Liver (tissue), 9 donors: ENCODE results near the gene ETDC. TPM values are rescaled to one million over a fixed set of nuclear protein-coding genes. Genes with fewer than 3 reads are reported as not detected.

Experiments used
- DNase-seq: peaks from one replicate; pipeline ENCODE4 v3.0.0-alpha.2; 2017; ENCODE audit warnings: low spot score
- H3K27ac ChIP-seq, 2 donors: one replicate each; pipeline ENCODE4 v1.7.0; 2013; ENCODE audit warnings: inconsistent platforms in 2 of 2, low read length in 2 of 2, control low read depth in 1 of 2, low read depth in 1 of 2, mild to moderate bottlenecking in 1 of 2
- H3K27me3 ChIP-seq, 4 donors: one replicate each; pipeline versions ENCODE4 v1.6.1 to v1.7.0; 2013; ENCODE audit warnings: low read length in 3 of 4, inconsistent platforms in 1 of 4, mild to moderate bottlenecking in 1 of 4, moderate library complexity in 1 of 4; ENCODE audit not compliant: control insufficient read depth in 4 of 4, insufficient read depth in 4 of 4
- H3K36me3 ChIP-seq, 4 donors: one replicate each; pipeline versions ENCODE4 v1.6.1 to v1.7.0; 2013; ENCODE audit warnings: low read length in 3 of 4, mild to moderate bottlenecking in 3 of 4, low read depth in 1 of 4, moderate library complexity in 1 of 4; ENCODE audit not compliant: control insufficient read depth in 4 of 4, insufficient read depth in 3 of 4
- H3K4me1 ChIP-seq, 4 donors: one replicate each; pipeline versions ENCODE4 v1.6.1 to v1.7.0; 2013; ENCODE audit warnings: low read length in 3 of 4, mild to moderate bottlenecking in 3 of 4, moderate library complexity in 1 of 4; ENCODE audit not compliant: control insufficient read depth in 4 of 4, insufficient read depth in 4 of 4
- H3K4me3 ChIP-seq, 3 donors: one replicate each; pipeline versions ENCODE4 v1.6.1 to v1.7.0; 2013; ENCODE audit warnings: low read length in 3 of 3, control low read depth in 1 of 3, low read depth in 1 of 3, mild to moderate bottlenecking in 1 of 3
- H3K9ac ChIP-seq, 2 donors: one replicate each; pipeline ENCODE4 v1.7.0; 2013; ENCODE audit warnings: low read length in 2 of 2, mild to moderate bottlenecking in 2 of 2, moderate library complexity in 2 of 2, control low read depth in 1 of 2, low read depth in 1 of 2
- H3K9me3 ChIP-seq, 4 donors: one replicate each; pipeline versions ENCODE4 v1.6.1 to v1.7.0; 2013; ENCODE audit warnings: low read length in 3 of 4; ENCODE audit not compliant: control insufficient read depth in 4 of 4
- CTCF ChIP-seq: fragments of 150-350 bp; IDR thresholded peaks from 2 replicates; pipeline ENCODE4 v1.5.1; 2017; ENCODE audit warnings: improper control_type of control experiment, low read depth, low read length; ENCODE audit not compliant: missing input control
- EGR1 ChIP-seq, 2 donors: IDR thresholded peaks; 2 replicates each; pipeline ENCODE4 v1.6.1; 2016 to 2018; ENCODE audit warnings: antibody characterized with exemption in 2 of 2, low read depth in 2 of 2
- FOXA1 ChIP-seq: IDR thresholded peaks from 2 replicates; pipeline ENCODE4 v1.6.1; 2016; ENCODE audit warnings: antibody characterized with exemption
- FOXA2 ChIP-seq: IDR thresholded peaks from 2 replicates; pipeline ENCODE4 v1.6.1; 2016; ENCODE audit warnings: antibody characterized with exemption
- GABPA ChIP-seq, 2 donors: IDR thresholded peaks in 1 of 2; conservative IDR thresholded peaks in 1 of 2; 2 replicates each; pipeline ENCODE4 v1.6.1; 2016; ENCODE audit warnings: antibody characterized with exemption in 2 of 2, mild to moderate bottlenecking in 1 of 2, moderate library complexity in 1 of 2
- HNF4A ChIP-seq, 2 donors: conservative IDR thresholded peaks; 2 replicates each; pipeline ENCODE4 v1.6.1; 2016; ENCODE audit warnings: antibody characterized with exemption in 2 of 2, mild to moderate bottlenecking in 2 of 2
- HNF4G ChIP-seq: IDR thresholded peaks from 2 replicates; pipeline ENCODE4 v1.6.1; 2016; ENCODE audit warnings: antibody characterized with exemption
- JUND ChIP-seq, 2 donors: IDR thresholded peaks; 2 replicates each; pipeline ENCODE4 v1.6.1; 2016; ENCODE audit warnings: antibody characterized with exemption in 2 of 2
- MAX ChIP-seq: IDR thresholded peaks from 2 replicates; pipeline ENCODE4 v1.6.1; 2016; ENCODE audit warnings: antibody characterized with exemption
- NR2F2 ChIP-seq: IDR thresholded peaks from 2 replicates; pipeline ENCODE4 v1.6.1; 2016; ENCODE audit warnings: antibody characterized with exemption
- RAD21 ChIP-seq, 2 donors: IDR thresholded peaks; 2 replicates each; pipeline ENCODE4 v1.6.1; 2016; ENCODE audit warnings: antibody characterized with exemption in 2 of 2, mild to moderate bottlenecking in 2 of 2
- RXRA ChIP-seq, 2 donors: IDR thresholded peaks; 2 replicates each; pipeline ENCODE4 v1.6.1; 2017 to 2018; ENCODE audit warnings: antibody characterized with exemption in 2 of 2, mild to moderate bottlenecking in 1 of 2
- SP1 ChIP-seq: IDR thresholded peaks from 2 replicates; pipeline ENCODE4 v1.6.1; 2018; ENCODE audit warnings: antibody characterized with exemption, mild to moderate bottlenecking
- TAF1 ChIP-seq: conservative IDR thresholded peaks from 2 replicates; pipeline ENCODE4 v1.6.1; 2016; ENCODE audit warnings: antibody characterized with exemption, mild to moderate bottlenecking
- YY1 ChIP-seq: IDR thresholded peaks from 2 replicates; pipeline ENCODE4 v1.6.1; 2016; ENCODE audit warnings: antibody characterized with exemption, mild to moderate bottlenecking
- WGBS: extraction: QIAGEN DNeasy Blood & Tissue Kit; methylation state at CpG from one replicate; pipeline ENCODE4 v1.1.7; 2013; 5-methylcytosine and 5-hydroxymethylcytosine counted together
- polyA plus RNA-seq, 2 donors: library from polyadenylated mRNA; stranded (reverse) in 1 of 2; unstranded in 1 of 2; fragments of 200-250 nt in 1 of 2; fragments of >200 nt in 1 of 2; fragmentation: Nextera tagmentation in 1 of 2; extraction: Ambion mirVana in 1 of 2; gene quantifications; one replicate each; pipeline versions ENCODE4 v1.2.1 to v1.2.3, GENCODE V29; 2013 to 2015
- total RNA-seq, 2 donors: library from RNA; depleted of rRNA; stranded (reverse); fragments of >200 nt; gene quantifications; one replicate each; pipeline ENCODE4 v1.2.3, GENCODE V29; 2014
- TF ChIP-seq, protein P1 (sequence below): IDR thresholded peaks from 2 replicates; pipeline ENCODE4 v1.6.1; 2016; ENCODE audit warnings: antibody characterized with exemption, mild to moderate bottlenecking
- TF ChIP-seq, protein P2 (sequence below): IDR thresholded peaks from 2 replicates; pipeline ENCODE4 v1.6.1; 2016; ENCODE audit warnings: antibody characterized with exemption
- donor health status: healthy.
- donor health status: healthy.
- donor health status: healthy.
- donor health status: healthy.
- donor health status: healthy.

Gene ETDC
- total and polyA plus RNA-seq, 4 donors = not detected

GRCh38 chrX:135308345-135308855, 880 bp upstream of the ETDC start:
- H3K27ac ChIP-seq = no peak overlapping the region
- TF ChIP-seq EGR1 (IDR thresholded peaks at IDR 0.05; ENCODE audit: low read depth in 2 of 2) = no peak
- no peak for TF ChIP-seq NR2F2
- TF ChIP-seq RXRA (IDR thresholded peaks at IDR 0.05) = no peak
- TF ChIP-seq, protein P1, sequence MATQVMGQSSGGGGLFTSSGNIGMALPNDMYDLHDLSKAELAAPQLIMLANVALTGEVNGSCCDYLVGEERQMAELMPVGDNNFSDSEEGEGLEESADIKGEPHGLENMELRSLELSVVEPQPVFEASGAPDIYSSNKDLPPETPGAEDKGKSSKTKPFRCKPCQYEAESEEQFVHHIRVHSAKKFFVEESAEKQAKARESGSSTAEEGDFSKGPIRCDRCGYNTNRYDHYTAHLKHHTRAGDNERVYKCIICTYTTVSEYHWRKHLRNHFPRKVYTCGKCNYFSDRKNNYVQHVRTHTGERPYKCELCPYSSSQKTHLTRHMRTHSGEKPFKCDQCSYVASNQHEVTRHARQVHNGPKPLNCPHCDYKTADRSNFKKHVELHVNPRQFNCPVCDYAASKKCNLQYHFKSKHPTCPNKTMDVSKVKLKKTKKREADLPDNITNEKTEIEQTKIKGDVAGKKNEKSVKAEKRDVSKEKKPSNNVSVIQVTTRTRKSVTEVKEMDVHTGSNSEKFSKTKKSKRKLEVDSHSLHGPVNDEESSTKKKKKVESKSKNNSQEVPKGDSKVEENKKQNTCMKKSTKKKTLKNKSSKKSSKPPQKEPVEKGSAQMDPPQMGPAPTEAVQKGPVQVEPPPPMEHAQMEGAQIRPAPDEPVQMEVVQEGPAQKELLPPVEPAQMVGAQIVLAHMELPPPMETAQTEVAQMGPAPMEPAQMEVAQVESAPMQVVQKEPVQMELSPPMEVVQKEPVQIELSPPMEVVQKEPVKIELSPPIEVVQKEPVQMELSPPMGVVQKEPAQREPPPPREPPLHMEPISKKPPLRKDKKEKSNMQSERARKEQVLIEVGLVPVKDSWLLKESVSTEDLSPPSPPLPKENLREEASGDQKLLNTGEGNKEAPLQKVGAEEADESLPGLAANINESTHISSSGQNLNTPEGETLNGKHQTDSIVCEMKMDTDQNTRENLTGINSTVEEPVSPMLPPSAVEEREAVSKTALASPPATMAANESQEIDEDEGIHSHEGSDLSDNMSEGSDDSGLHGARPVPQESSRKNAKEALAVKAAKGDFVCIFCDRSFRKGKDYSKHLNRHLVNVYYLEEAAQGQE = no peak
- TF ChIP-seq FOXA1 = no peak
- TF ChIP-seq MAX = no peak
- TF ChIP-seq CTCF = no peak
- no peak for TF ChIP-seq JUND (IDR thresholded peaks at IDR 0.05)
- no peak for TF ChIP-seq GABPA (IDR thresholded peaks at IDR 0.05 in 1 of 2, conservative IDR thresholded peaks at IDR 0.05 in 1 of 2)
- no peak for TF ChIP-seq YY1
- TF ChIP-seq TAF1 = no peak
- no peak for TF ChIP-seq HNF4A (conservative IDR thresholded peaks at IDR 0.05)
- TF ChIP-seq SP1 = no peak
- no peak for TF ChIP-seq FOXA2
- TF ChIP-seq, protein P2, sequence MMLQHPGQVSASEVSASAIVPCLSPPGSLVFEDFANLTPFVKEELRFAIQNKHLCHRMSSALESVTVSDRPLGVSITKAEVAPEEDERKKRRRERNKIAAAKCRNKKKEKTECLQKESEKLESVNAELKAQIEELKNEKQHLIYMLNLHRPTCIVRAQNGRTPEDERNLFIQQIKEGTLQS = no peak
- no peak for TF ChIP-seq HNF4G
- H3K9me3 ChIP-seq = peaks cover 0 to 6% (median 2%) of the 10 kb centered on the region in 4 donors
- WGBS = 31% methylated on average over 1 of the region's 1 CpG
- H3K36me3 ChIP-seq = no peaks in the 10 kb centered on the region
- no peaks in the 10 kb centered on the region for H3K27me3 ChIP-seq
- no peaks in the 10 kb centered on the region for H3K4me1 ChIP-seq
- DNase-seq = no peak
- H3K4me3 ChIP-seq = no peak overlapping the region
- no peak overlapping the region for H3K9ac ChIP-seq

GRCh38 chrX:135315864-135316263, 6.6 kb downstream of the ETDC start:
- no peak for DNase-seq
- no peak overlapping the region for H3K4me3 ChIP-seq
- no peak overlapping the region for H3K9ac ChIP-seq
- H3K27ac ChIP-seq = no peak overlapping the region
- H3K9me3 ChIP-seq = peaks cover 0 to 16% (median 12%) of the 10 kb centered on the region in 4 donors
- no peaks in the 10 kb centered on the region for H3K4me1 ChIP-seq
- 95% methylated on average over 1 of the region's 1 CpG for WGBS
- TF ChIP-seq JUND (IDR thresholded peaks at IDR 0.05) (no peak), RXRA (IDR thresholded peaks at IDR 0.05) (no peak), CTCF (no peak), HNF4A (conservative IDR thresholded peaks at IDR 0.05) (no peak), RAD21 (IDR thresholded peaks at IDR 0.05) (no peak), TAF1 (no peak), FOXA1 (no peak), EGR1 (IDR thresholded peaks at IDR 0.05; ENCODE audit: low read depth in 2 of 2) (no peak)
- TF ChIP-seq, protein P2 = no peak
- no peaks in the 10 kb centered on the region for H3K27me3 ChIP-seq
- peaks cover 0 to 11% (median 1%) of the 10 kb centered on the region in 4 donors for H3K36me3 ChIP-seq
